GM19023 (cell line): Measurements from ENCODE around the gene OGFR.

ENCODE experiments used
- ATAC-seq: cut with Tn5 transposase; IDR thresholded peaks from one replicate; pipeline ENCODE4 v1.9.1; 2021; ENCODE audit warnings: mild to moderate bottlenecking, moderate library complexity; ENCODE audit not compliant: unreplicated experiment

The OGFR gene, protein sequence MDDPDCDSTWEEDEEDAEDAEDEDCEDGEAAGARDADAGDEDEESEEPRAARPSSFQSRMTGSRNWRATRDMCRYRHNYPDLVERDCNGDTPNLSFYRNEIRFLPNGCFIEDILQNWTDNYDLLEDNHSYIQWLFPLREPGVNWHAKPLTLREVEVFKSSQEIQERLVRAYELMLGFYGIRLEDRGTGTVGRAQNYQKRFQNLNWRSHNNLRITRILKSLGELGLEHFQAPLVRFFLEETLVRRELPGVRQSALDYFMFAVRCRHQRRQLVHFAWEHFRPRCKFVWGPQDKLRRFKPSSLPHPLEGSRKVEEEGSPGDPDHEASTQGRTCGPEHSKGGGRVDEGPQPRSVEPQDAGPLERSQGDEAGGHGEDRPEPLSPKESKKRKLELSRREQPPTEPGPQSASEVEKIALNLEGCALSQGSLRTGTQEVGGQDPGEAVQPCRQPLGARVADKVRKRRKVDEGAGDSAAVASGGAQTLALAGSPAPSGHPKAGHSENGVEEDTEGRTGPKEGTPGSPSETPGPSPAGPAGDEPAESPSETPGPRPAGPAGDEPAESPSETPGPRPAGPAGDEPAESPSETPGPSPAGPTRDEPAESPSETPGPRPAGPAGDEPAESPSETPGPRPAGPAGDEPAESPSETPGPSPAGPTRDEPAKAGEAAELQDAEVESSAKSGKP

DNA sequence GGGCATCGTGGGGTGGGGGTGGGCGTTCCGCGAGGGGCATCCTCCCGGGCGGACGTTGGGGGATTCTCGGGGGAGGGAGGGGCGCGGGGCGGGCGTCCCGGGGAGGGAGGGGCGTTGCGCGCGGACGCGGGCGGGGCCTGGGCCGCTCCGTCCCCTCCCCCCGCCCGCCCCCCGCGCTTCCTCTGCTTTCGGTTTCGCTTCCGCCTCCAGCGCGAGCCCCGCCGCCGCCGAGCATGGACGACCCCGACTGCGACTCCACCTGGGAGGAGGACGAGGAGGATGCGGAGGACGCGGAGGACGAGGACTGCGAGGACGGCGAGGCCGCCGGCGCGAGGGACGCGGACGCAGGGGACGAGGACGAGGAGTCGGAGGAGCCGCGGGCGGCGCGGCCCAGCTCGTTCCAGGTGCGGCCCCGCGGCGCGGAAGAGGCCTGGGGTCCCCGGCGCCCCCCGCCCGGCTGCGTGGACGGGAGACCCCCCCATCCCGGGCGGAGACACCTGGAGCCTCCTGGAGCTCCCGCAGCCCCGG, at the start of gene OGFR:
Gene OGFR, plus strand, starts transcription at position 209 of the 528 bp plus-strand sequence. Its CDS starts 25 bp downstream, at position 234.
- peak; percentile 51 for ATAC-seq

DNA sequence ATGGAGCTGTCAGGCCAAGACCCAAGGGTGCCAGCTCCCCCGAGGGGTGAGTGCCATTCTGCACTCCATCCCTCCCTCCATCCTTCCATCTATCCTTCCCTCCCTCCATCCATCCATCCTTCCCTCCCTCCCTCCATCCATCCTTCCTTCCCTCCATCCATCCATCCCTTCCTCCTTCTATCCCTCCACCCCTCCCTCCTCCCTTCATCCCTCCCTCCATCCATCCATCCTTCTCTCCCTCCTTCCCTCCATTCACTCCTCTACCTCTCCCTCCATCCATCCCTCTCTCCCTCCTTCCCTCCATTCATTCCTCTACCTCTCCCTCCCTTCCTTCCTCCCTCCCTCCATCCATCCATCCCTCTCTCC, 49.7 kb upstream of the OGFR start:
- no peak for ATAC-seq

DNA sequence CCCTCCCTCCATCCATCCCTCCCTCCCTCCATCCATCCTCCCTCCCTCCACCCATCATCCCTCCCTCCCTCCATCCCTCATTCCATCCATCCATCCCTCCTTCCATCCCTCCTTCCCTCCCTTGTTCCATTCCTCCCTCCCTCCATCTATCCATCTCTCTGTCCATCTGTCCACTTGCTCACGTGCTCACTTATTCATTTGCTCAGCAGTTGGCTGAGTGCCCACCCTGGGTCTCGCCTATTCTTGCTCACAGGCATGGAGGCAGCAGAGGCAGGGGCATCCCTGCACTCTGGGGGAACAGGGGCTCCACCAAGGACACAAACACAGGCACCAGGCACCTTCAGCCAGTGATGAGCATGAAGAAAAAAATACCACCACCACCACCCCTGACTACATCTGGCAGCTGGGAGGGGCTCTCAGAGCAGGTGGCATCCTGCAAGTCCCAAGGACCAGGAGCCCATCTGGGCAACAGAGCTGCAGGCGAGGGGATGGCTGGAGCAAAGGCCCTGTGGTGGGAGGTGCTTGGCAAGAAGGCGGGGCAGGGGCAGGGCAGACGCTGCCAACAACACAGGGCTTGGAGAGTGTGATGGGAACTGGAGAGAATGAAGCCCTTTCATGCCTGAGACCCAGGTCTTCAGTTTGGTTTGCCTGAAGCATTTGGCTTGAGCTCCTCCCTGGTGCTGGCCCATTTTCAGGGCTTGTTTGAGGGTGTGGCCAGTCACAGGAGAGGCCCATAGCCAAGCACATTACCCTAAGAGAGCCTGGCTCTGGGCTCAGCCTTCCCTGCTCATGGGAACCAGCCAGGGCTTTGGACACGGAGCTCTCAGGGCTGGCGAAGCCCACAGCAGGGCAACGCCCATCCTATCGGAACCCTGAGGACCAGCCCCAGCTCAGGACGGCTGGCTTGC, 48.6 kb upstream of the OGFR start:
- no peak for ATAC-seq

DNA sequence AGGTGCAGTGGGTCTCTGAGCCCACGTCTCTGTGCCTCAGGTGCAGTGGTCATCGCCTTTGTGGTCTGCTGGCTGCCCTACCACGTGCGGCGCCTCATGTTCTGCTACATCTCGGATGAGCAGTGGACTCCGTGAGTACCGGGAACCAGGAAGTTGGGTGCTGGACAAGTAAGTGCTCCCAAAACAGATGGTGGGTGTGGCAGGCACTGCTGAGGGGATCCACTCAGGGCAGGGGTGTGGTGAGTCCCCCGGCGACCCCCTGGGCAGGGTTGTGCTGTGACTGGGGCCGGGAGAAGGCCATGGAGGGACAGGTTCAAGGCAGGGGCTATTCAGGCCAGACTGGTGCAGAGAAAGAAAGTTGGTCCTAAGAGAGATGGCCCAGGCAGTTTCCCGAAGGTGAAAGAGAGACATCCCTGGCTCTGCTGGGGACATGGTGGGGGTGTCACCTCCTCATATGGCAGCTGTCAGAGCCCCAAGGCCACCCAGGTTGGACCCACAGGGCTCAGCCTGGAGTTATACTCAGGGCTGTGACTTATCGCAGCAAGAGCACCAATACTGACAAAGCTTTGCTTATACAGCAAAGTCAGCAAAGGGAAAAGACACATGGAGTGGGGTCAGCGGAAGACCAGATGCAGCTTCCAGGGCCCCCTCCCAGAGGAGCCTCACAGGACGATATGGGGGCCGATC, 46.3 kb upstream of the OGFR start:
- no peak for ATAC-seq

DNA sequence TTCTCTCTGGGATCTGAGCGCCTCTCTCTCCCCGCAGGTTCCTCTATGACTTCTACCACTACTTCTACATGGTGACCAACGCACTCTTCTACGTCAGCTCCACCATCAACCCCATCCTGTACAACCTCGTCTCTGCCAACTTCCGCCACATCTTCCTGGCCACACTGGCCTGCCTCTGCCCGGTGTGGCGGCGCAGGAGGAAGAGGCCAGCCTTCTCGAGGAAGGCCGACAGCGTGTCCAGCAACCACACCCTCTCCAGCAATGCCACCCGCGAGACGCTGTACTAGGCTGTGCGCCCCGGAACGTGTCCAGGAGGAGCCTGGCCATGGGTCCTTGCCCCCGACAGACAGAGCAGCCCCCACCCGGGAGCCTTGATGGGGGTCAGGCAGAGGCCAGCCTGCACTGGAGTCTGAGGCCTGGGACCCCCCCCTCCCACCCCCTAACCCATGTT, 44.6 kb upstream of the OGFR start:
- no peak for ATAC-seq

DNA sequence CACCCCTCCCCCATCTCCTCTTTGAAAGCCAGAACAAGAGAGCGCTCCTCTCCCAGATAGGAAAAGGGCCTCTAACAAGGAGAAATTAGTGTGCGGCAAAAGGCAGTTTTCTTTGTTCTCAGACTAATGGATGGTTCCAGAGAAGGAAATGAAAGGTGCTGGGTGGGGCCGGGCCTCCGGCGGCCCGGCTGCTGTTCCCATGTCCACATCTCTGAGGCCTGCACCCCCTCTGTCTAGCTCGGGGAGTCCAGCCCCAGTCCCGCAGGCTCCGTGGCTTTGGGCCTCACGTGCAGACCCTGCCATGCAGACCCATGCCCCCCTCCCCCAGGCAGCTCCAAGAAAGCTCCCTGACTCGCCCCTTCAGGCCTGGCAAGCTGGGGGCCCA, 44.2 kb upstream of the OGFR start:
- no peak for ATAC-seq

DNA sequence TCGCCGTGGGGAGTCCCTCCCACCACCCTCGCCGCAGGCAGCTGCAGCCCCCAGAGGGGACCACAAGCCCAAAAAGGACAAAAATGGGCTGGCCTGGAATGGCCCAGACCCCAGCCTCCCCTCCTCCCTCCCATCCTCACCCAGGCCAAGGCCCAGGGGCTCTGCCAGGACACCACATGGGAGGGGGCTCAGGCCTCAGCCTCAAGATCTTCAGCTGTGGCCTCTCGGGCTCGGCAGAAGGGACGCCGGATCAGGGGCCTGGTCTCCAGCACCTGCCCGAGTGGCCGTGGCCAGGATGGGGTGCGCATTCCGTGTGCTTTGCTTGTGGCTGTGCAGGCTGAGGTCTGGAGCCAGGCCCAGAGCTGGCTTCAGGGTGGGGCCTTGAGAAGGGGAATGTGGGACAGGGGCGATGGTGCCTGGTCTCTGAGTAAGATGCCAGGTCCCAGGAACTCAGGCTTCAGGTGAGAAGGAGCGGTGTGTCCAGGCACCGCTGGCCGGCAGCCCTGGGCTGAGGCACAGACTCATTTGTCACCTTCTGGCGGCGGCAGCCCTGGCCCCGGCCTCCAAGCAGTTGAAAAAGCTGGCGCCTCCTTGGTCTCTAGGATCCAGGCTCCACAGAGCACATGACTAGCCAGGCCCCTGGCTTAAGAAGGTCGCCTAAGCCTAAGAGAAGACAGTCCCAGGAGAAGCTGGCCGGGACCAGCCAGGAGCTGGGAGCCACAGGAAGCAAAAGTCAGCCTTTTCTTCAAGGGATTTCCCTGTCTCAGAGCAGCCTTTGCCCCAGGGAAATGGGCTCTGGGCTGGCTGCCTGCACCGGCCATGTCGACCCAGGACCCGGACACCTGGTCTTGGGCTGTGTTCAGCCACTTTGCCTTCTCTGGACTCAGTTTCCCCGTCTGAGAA, 43.5 kb upstream of the OGFR start:
- no peak for ATAC-seq

DNA sequence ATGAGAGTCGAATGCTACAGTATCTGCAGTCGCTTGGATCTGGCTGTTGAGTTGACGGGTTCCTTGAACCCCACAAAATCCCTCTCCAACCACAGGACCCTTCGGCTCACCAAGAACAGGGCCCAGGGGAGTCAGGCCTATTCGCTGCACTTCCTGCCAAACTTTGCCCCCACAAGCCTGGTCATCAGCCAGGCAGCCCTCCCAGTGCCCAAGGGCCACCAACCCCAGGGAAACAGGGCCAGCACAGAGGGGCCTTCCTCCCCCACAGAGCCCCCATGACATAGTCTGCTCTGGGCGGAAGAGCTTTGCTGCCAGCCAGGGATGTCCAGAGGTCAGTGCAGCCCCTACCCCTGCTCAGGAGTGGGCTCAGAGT, 42.9 kb upstream of the OGFR start:
- ATAC-seq: no peak

DNA sequence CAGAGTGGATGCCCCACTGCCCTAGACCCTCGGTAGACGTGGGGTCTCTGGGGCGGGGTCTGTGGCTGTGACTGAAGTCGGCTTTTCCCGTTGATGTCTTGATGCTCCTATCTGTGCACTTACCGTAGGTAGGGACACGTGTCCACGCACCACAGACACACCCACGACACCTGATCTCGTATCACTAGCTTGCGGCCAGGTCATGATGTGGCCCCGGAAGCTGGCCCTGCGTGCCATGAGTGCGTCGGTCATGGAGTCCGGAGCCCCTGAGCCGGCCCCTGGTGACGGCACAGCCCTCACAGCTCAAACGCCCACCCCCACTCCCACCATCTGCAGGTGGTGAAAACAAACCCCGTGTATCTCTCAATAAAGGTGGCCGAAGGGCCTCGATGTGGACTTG, 42.3 kb upstream of the OGFR start:
- no peak for ATAC-seq

DNA sequence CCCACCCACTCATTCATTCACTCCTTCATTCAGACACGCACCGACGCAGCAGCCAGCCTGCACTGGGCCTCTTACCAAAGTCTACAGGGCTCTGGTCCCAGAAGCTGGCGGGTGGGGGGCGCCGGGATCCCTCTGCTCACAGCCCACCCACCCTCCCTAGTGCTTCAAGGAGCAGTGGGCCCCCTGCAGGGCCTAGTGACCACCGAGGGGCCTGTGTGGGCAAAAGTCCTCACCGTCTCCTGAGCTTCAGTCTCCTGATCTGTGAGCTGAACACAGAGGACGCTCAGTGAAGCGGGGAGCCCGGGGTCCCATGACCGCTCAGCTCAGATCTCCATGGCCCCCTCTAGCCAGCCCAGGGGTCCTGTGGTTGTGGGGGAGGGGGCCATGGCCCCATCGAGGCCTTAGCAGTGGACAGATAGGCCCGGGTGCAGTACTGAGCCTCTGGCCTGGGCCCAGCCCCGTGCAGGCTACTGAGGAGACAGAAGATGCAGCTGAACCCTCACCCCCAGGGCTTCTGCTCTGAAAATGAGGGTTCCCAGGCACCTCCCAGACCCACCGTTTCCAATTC, 41.8 kb upstream of the OGFR start:
- no peak for ATAC-seq

DNA sequence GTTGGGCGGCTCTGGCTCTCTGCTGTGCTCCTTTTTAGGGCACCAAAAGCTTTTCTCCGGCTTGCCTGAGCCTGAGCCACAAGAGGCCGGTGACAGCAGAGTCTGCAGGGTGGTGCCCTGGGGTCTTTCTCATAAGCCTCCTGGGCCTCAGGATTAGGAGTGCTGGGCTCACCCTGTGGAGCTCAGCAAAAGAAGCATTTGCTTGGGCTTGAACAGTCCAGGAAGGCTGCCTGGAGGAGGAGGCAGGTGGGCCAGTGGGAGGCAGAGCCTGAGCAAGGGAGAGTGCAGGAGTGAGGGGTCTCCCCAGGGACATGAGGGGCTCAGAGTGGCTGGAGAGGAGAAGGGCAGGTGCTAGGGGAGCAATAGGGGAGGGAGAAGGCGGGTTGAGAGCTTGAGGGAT, 41.2 kb upstream of the OGFR start:
- ATAC-seq: no peak

DNA sequence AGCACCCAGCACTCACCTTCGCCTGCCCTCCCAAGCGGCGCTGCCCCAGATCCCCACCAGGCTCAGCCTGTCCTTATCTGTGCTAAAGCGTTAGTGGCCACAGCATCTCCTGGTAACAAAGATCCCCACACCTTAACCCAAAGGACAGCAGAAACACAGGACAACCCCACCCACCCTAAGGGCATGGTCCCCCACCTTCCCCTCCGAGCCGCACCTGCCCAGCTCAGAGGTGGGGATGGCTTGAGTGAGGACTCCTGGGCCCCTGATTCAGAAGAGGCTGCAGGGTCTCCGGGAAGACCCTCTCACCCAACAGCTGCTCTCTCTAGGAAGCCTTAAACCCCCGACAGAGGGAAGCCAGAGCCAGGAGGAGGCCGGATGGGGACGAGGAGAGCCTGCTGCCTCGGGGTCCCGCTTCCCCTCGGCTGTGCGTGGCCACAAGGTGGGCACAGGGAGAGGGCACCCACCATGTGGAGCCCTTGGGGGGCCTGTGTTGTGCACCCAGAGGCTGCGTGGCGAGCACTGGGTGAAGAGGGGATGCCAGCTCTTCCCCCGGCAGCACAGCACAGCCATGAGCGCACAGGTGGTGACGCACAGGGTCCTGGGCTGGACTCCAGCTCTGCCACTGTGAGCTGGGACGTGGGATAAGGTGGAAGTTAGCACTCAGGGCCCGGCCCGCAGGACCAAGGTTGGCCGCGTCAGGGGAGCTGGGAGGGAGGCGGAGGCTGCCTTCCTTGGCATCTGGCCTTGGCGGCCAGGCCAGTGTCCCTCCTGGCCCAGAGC, 40.3 kb upstream of the OGFR start:
- no peak for ATAC-seq

DNA sequence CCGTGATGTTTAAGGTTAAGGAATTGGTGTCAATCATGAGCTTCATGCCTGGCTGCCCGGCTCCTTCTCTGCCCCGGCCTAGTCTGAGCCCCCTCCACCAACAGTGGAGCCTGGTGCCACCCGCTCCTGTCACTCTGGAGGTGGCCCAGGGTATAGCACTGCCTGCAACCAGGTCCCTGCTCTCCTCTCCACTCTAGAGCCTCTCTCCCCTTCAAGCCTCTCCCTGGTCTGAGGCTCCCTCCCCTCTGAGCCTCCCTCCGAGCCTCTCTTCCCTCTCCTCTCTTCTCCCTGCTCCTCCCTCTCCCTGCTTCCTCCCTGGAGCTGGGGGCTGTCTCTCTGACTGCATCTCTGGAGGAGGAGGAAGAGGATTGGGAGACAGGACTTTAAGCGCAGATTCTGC, 39.6 kb upstream of the OGFR start:
- ATAC-seq: no peak

DNA sequence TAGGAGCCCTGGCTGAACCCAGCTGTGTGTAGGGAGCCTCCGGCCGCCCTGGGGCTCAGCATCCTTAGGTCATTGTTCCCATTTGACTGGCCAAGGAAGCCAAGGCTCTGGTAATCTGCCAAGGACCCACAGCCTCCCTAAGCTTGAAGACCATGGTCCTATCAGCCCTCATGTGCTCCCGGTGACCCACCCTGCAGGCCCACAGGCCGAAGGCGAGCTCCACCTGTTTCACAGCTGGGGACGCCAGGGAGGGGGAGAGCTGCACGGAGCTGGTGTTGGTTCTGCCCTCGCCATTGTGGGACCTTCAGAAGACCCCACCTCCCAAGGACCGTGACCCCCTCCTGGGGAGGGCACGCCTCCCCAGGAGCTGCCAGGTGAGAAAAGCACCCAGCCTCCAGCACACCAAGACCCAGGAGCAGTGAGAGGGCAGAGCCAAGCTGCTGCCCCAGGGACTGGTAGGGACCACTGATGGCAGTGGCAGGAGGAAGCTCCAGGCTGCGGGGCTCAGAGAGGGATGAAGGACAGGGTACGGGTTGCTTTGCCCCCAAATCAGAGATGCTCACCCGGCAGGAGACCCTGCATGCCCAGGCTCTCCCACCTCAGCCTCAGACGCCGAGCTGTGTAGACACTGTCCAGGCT, 39.1 kb upstream of the OGFR start:
- no peak for ATAC-seq

DNA sequence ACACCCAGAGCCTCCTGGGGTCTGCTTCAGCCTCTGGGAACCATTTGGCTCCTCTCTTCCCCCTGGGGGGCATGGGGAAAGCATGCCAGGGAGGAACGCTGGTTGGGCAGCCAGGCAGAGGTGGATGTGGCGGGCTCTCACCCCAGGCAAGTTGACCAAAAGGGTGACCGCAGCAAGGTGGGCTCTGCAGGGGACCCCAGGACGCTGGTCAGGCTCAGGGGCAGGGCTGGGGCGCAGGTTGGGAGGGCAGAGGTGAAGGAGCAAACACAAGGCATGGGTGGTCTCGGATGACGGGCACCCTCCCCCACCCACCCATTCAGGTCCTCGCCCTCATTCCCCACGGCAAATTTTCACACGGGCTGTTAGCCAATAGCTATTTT, 38.6 kb upstream of the OGFR start:
- no peak for ATAC-seq

DNA sequence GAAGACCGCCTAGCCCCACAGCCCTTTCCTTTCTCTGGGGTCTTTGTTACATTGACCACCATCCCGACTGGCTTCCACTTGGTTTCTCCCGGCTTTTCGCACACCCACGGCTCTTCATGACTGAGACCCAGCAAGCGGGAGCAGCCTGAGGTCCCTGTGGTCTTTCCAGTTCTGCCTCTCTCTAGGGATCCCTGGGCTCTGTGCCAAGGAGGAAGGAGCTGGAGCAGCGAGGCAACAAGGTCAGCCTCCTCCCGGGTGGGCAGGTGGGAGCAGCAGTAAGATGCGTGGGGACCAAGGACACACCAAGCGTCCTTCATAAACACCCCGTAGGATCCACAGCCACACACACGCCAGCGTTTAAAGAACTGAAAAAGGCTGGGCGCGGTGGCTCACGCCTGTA, 37.9 kb upstream of the OGFR start:
- no peak for ATAC-seq

DNA sequence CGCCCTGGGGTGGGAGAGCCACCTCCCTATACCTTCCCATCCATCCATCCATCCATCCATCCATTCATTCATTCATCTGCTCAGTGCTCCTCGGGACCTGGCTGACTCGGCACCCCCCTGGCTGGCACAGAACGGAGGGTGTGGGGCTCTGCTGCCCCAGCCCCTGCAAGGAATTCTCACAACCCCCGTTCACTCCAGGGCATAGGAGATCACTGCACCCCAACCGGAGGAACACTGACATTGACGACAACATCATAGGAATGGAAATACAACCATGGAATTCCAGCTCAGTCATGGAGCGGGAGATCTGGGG, 36.4 kb upstream of the OGFR start:
- ATAC-seq: no peak

DNA sequence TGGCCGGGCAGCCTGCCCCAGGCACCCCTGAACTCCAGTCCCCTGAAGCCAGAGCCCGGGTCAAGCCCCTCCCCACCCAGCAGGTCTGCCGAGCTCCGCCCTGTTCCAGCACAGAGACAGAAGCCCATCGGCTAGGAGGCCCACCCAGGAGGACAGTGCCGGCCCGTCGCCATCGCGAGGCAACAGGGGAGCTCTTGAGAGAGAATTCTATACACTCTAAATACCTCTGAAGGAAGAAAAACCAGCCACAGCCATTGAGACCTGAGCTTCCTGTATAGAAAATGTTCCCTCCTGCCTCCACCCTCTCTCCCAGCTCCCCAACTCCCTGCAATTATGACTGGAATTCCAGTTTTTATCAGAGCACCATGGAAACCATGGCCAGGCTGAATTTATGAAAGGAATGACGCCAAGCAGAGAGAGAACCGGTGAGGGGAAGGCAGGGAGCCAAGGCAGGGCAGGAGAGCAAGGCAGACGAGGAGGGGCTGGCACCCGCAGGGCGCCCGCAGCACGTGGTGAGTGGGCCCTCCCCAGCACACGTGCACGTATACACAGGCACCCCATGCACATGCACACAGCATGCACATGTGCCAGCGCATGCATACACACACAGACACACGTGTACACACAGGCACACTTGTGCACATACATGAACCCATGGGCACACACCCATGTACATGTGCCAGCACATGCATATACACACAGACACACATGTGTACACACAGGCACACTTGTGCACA, 35.9 kb upstream of the OGFR start:
- ATAC-seq: no peak
